AG20443 (cell line): ENCODE results near the gene ARID2.
A peak's percentile ranks its signal among the peaks of the same experiment; 100 is the strongest.

Experiments
- DNase-seq: peaks from one replicate; pipeline ENCODE4 v3.0.0; 2012; ENCODE audit warnings: low spot score, mixed read lengths

Gene ARID2

GRCh38 chr12:45853550-45853949 is 124.0 kb downstream of the ARID2 start:
- DNase-seq = no peak

GRCh38 chr12:45863332-45863731 is 133.8 kb downstream of the ARID2 start:
- no peak for DNase-seq

DNA sequence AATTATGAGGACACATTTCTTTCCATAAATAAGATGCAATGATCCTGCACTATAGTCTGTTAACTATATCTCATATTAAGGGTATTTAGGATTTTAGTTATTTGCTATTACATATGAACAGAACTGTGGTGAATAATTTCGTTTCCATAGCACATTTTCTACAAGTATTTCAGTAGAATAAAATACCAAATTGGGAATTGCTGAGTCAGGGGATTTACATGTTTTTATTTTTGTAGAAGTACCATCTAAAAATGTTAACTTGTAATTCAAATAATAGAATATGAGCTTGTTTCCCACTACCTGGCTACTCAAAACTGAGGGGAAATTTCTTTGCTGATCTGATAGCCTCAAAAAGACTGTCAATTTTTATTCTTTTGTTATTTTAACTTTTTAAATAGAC is 136.8 kb downstream of the ARID2 start:
- DNase-seq = no peak

GRCh38 chr12:45872446-45872845 is 142.9 kb downstream of the ARID2 start:
- DNase-seq = no peak

DNA sequence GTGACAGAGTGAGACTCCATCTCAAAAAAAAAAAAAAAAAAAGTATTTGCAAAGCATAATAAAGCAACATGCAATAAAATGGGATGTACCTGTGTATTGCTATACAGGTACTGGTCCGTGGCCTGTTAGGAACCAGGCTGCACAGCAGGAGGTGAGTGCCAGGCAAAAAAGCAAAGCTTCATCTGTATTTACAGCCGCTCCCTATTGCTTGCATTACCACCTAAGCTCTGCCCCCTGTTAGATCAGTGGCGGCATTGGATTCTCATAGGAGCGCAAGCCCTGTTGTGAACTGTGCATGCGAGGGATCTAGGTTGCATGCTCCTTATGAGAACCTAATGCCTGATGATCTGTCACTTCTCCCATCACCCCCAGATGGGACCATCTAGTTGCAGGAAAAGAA is 147.6 kb downstream of the ARID2 start:
- DNase-seq = no peak

GRCh38 chr12:45878630-45879255 is 149.2 kb downstream of the ARID2 start:
- DNase-seq = no peak

DNA sequence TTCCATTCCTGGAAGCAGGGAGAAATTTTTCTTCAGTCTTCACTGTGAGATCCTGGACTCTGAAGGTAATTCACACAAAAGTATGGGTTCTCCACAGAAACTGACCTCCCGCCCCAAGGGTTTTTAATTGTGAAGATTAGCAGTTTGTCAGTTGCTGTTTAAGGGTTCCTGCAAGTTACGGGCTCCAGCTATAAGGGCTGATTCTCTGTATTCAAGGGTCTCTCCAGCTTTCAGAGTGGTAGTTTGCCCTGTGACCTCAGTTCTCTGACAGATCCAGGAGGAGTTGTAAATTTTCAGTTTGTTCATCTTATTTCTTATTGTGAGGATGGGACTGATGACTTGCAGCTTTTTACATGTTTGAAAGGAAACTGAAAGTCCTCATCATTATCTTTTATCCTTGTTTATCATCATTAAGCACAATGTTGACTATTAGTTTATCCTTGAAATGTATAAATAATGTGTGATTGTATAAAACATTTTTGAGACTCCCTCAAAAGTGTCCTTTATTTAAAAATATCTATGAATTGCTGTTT is 149.9 kb downstream of the ARID2 start:
- DNase-seq = no peak

DNA sequence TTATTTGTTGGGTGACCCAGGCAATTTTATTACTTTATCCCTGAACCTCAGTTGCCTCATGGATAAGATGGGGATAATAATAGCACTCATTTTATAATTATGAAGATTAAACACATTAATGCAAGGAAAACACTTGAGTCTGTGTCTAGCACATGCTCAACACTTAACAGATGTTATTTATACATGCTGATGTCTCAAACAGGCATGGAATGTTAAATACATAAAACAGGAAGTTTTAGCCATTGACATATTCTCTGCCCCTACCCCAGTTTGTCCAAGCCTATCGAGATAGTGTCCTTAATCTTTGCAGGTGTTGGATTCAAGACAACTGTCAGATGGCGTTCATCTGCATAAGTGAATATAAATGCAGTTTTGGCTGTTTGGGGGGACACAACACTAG is 151.0 kb downstream of the ARID2 start:
- DNase-seq = no peak

- DNase-seq = no peak
Measured at GRCh38 chr12:45883187-45883586, 153.7 kb downstream of the ARID2 start.

GRCh38 chr12:45886685-45887084 is 157.2 kb downstream of the ARID2 start:
- no peak for DNase-seq

GRCh38 chr12:45887544-45887943 is 158.0 kb downstream of the ARID2 start:
- DNase-seq = no peak

GRCh38 chr12:45890276-45890675 is 160.8 kb downstream of the ARID2 start:
- DNase-seq = no peak

- peak; percentile 17 for DNase-seq
Measured at GRCh38 chr12:45893240-45893639, 163.7 kb downstream of the ARID2 start.

DNA sequence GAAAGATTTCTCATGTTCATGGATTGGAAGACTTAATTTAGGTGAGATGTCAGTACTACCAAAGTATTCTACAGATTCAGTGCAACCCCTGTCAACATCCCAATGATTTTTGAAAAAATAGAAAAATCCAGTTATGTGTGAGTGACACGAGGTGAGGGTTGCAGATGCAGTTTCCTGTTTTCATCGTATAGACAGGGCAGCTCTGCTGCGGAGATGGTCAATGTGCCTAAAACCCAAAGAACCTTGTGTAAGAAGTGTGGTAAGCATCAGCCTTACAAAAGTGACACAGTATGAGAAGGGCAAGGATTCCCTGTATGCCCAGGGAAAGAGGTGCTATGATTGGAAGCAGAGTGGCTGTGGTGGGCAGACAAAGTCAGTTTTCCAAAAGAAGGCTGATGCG is 166.5 kb downstream of the ARID2 start:
- no peak for DNase-seq

DNA sequence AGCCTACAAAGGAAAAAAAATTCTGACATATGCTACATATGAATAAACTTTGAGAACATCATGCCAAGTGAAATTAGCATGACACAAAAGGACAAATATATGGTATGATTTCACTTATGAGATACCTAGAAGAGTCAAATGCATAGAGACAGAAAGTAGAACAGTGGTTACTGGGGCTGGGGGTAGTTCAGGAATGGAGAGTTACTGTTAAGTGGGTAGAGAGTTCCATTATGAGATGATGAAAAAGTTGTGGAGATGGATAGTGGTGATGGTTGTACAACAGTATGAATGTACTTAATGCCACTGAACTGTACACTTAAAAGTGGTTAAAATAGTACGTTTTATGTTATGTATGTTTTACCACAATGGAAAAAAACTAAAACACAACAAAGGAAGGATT is 168.6 kb downstream of the ARID2 start:
- DNase-seq = no peak

GRCh38 chr12:45907955-45908354 is 178.4 kb downstream of the ARID2 start:
- no peak for DNase-seq

DNA sequence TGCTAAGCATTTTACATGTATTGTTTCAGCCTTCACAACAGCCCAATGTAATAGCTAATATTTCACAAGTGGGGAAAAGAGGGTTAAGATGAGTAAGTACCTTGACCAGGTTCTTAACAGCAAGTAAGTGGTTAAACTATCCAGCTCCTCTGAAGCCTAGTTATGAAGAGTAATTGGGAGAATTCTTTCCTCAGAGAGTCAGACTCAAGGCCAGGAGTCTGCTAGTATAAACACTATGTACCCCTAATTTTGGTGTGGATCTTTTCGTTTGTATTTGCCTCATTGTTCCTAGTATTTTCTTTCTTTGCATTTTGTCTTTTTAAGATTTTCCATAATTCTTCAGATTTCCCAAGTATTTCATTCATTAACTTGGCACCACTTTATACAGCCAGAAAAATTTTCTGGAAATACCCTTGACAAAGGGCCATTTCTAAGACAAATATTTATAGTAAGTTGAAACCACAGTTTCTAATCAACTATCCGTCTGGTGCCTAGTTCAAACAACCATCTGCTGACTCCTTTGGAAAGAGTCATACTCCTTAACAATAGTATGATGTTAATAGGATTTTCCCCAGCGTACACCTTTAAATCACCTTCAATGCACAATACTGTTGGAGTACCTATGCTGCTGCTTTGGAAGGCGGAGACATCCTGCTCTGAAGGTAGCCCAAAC is 179.7 kb downstream of the ARID2 start:
- no peak for DNase-seq

GRCh38 chr12:45912774-45913173 is 183.3 kb downstream of the ARID2 start:
- no peak for DNase-seq

GRCh38 chr12:45913631-45914030 is 184.1 kb downstream of the ARID2 start:
- no peak for DNase-seq

DNA sequence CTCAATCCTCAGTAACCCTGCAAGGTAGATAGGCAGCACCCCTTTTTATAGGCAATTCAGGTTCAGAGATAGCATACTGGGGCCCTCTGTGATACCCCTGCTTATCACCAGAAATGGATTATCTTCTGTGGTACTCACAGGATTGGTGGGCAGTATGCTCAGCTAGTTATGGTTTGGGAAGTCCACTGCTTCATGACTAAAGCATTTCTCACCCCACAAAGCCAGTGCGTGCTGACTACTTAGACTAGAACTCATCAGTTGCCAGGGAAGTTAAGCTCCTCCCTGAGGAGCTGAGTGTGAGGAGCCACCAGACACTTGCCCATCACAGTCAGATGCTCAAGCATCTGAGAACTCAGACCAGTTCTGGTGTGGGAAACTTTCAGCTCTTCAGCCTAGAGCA is 184.6 kb downstream of the ARID2 start:
- peak; percentile 90 for DNase-seq

GRCh38 chr12:45915405-45915804 is 185.9 kb downstream of the ARID2 start:
- peak; percentile 16 for DNase-seq

DNA sequence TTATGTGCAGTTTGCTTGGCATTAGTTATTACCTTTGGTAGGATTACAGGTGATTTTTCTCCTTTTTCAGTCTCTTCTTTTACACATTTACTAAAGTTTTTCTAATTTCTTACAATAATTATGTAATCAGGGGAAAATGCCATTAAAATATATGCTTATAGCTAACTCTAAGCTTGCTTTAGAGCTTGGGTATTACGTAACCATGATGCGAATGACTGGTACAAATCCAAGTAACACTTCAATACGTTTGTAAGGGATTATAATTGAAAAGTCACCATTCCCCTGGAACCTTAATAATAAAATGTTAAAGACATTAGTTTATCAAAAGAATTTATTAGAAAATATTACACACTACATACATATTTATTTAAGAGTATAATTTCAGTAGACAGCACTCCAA is 189.3 kb downstream of the ARID2 start:
- no peak for DNase-seq

- DNase-seq = no peak
Measured at GRCh38 chr12:45928309-45928708, 198.8 kb downstream of the ARID2 start.

GRCh38 chr12:45930369-45930768 is 200.9 kb downstream of the ARID2 start:
- no peak for DNase-seq
